Large intestine (tissue), 3 donors: ENCODE data around the gene METTL15. TPM values are rescaled to one million over a fixed set of nuclear protein-coding genes. Genes with fewer than 3 reads are reported as not detected.
"Not testable (repeated sequence)": the region's sequence is repeated elsewhere in the genome, so short reads cannot be mapped to it uniquely, and the experiment has no call there.

Source experiments
- DNase-seq, 2 donors: peaks; one replicate each; pipeline versions ENCODE4 v3.0.0 to v3.0.0-alpha.2; 2013
- H3K27ac ChIP-seq: one replicate; pipeline ENCODE4 v1.5.1; 2013; ENCODE audit warnings: low read length
- H3K27me3 ChIP-seq: 2 replicates; pipeline ENCODE4 v1.6.1; 2013; ENCODE audit warnings: low read length; ENCODE audit not compliant: control insufficient read depth, insufficient read depth
- H3K36me3 ChIP-seq: 2 replicates; pipeline ENCODE4 v1.6.1; 2013; ENCODE audit warnings: low read length; ENCODE audit not compliant: control insufficient read depth, insufficient read depth
- H3K4me1 ChIP-seq: one replicate; pipeline ENCODE4 v1.6.1; 2013; ENCODE audit warnings: low read length; ENCODE audit not compliant: control insufficient read depth, insufficient read depth
- H3K4me3 ChIP-seq: one replicate; pipeline ENCODE4 v1.5.1; 2013; ENCODE audit warnings: low read length
- H3K9me3 ChIP-seq: one replicate; pipeline ENCODE4 v1.6.1; 2013; ENCODE audit warnings: mild to moderate bottlenecking, low read depth, low read length, moderate library complexity; ENCODE audit not compliant: control insufficient read depth
- WGBS: methylation state at CpG from one replicate; pipeline ENCODE4 v1.1.5; 2013; ENCODE audit warnings: low lambda C conversion rate; ENCODE audit not compliant: insufficient coverage; 5-methylcytosine and 5-hydroxymethylcytosine counted together
- polyA plus RNA-seq: library from polyadenylated mRNA; unstranded; fragments of 120-200 nt; gene quantifications from one replicate; pipeline ENCODE4 v1.2.1, GENCODE V29; 2013

Gene METTL15
- polyA plus RNA-seq, 1 donor = 16.1 TPM

DNA sequence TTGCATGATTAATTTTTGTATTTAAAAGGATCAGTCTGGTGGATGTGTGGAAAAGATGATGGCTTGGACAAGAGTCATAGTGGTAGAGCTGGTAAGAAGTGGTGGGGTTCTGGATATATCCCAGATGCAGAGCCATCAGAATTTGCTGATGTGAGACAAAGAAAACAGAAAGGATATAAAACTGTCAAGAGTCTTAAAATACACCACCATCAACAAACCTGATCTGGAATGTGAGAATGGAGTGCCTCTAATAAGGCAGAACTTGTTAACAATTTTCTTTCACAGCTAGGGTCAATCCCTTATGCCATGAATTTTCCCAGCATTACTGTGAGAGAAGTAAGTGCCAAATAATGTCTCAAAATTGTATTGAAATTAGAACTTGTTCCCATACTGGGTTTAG lies 215.4 kb downstream of the METTL15 start:
- Histone ChIP-seq H3K27ac (no peak overlapping the region), H3K9me3 (no peaks in the 10 kb centered on the region), H3K4me3 (no peak overlapping the region), H3K4me1 (no peaks in the 10 kb centered on the region), H3K27me3 (no peaks in the 10 kb centered on the region), H3K36me3 (no peaks in the 10 kb centered on the region)
- no peak for DNase-seq

DNA sequence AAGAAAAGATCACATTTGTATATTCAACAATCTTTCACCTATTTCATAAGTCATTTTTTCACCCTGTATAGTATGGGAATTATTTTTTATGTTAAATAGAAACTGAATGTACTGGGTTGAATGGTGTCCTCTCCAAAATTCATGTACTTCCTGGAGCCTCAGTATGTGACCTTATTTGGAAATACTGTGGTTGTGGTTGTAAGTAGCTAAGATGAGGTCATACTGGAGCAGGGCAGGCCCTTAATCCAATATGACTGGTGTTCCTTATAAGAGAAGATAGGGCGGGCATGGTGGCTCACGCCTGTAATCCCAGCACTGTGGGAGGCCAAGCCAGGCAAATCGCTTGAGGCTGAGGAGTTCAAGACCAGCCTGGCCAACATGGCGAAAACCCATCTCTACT lies 224.2 kb downstream of the METTL15 start:
- H3K27me3 ChIP-seq, H3K27ac ChIP-seq, H3K9me3 ChIP-seq, H3K4me3 ChIP-seq, H3K36me3 ChIP-seq, H3K4me1 ChIP-seq, DNase-seq: not testable (repeated sequence)
- WGBS = no CpG with 5 or more reads among the region's 4 CpGs

DNA sequence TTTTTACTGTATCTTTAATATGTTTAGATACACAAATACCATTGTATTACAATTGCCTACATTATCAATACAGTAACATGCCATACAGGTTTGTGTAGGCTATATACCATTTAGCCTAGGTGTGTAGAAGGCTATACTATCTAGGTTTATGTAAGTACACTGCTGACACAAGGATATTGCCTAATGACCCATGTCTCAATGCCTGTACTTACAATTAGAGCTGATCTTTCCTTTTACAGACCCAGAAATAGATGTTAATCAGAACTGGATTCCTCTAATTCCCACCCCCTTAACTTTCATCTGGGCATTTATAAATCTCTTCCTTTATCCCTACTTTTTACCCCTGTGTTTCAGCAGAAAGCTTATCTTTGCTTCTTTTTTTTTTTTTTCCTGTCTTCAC lies 229.5 kb downstream of the METTL15 start:
- no peak for DNase-seq

DNA sequence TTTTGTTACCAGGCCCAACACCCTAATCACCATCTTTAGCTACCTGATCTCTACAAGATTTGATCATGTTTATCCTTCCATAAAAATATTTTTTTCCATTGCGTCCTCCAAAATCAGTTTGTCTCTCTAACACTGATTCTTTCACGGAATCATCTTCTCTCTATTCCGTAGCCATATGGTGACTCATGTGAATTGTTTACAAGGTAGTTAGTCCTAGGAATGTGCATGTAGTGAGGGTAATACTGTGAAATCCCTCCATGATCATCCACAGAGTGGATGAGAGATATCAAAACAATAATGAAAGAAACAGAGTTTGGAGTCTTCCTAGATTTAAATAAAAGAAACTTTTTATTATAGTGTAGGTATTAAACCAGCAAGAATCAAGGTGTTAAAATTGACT lies 230.2 kb downstream of the METTL15 start:
- WGBS = 100% methylated on average over 1 of the region's 3 CpGs
- Histone ChIP-seq H3K4me1 (no peaks in the 10 kb centered on the region), H3K4me3 (no peak overlapping the region), H3K27ac (no peak overlapping the region), H3K36me3 (no peaks in the 10 kb centered on the region), H3K9me3 (peaks cover 7% of the 10 kb centered on the region), H3K27me3 (no peaks in the 10 kb centered on the region)
- DNase-seq = no peak

More for the DNA sequence above, 229.5 kb downstream of the METTL15 start:
- Histone ChIP-seq H3K9me3 (peaks cover 7% of the 10 kb centered on the region), H3K36me3 (no peaks in the 10 kb centered on the region), H3K27me3 (no peaks in the 10 kb centered on the region), H3K4me1 (no peaks in the 10 kb centered on the region), H3K4me3 (no peak overlapping the region), H3K27ac (no peak overlapping the region)

DNA sequence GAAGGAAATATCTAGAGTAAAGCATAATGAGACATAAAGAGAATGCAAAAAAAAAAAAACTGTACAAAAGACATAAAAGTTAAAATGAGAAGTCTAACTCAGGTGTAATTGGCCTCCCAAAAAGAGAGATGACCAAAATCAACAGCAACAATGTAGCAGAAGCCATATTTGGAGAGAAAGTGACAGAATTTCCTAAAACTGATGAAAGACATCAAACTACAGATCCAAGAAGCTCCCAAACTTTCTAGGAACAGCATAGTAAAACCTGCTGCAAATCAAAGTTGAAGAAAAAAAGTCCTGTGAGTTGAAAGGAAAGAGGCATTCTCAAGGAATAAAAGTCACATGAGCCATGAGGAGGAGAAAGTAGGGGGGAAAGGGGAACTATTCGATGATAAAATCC lies 231.3 kb downstream of the METTL15 start:
- WGBS = 93% methylated on average over 1 of the region's 1 CpG
- no peaks in the 10 kb centered on the region for H3K36me3 ChIP-seq
- no peaks in the 10 kb centered on the region for H3K27me3 ChIP-seq
- no peaks in the 10 kb centered on the region for H3K4me1 ChIP-seq
- DNase-seq = no peak
- no peak overlapping the region for H3K27ac ChIP-seq
- no peak overlapping the region for H3K4me3 ChIP-seq
- peaks cover 7% of the 10 kb centered on the region for H3K9me3 ChIP-seq

DNA sequence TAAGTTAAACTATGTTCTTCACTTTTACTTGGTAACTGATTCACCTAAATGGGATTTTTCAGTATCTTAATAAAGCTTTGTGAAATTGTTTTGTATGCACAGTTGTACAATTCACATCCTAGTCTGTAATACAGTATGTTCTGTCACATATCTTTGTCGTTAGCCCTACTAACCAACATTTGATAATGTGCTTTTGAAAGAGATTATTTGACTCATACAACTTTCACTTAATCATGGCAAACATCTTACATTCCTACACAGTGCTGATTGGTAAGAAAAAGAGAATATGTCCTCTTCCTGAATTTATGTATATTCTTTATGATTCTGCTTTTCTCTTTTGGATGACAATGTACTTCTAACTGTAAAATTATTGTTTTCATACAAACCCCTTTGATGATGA lies 234.5 kb downstream of the METTL15 start:
- no peaks in the 10 kb centered on the region for H3K27me3 ChIP-seq
- 50% methylated on average over 1 of the region's 1 CpG for WGBS
- DNase-seq = no peak
- H3K4me1 ChIP-seq = no peaks in the 10 kb centered on the region
- no peak overlapping the region for H3K27ac ChIP-seq
- H3K36me3 ChIP-seq = no peaks in the 10 kb centered on the region
- H3K9me3 ChIP-seq = peaks cover 7% of the 10 kb centered on the region
- no peak overlapping the region for H3K4me3 ChIP-seq

DNA sequence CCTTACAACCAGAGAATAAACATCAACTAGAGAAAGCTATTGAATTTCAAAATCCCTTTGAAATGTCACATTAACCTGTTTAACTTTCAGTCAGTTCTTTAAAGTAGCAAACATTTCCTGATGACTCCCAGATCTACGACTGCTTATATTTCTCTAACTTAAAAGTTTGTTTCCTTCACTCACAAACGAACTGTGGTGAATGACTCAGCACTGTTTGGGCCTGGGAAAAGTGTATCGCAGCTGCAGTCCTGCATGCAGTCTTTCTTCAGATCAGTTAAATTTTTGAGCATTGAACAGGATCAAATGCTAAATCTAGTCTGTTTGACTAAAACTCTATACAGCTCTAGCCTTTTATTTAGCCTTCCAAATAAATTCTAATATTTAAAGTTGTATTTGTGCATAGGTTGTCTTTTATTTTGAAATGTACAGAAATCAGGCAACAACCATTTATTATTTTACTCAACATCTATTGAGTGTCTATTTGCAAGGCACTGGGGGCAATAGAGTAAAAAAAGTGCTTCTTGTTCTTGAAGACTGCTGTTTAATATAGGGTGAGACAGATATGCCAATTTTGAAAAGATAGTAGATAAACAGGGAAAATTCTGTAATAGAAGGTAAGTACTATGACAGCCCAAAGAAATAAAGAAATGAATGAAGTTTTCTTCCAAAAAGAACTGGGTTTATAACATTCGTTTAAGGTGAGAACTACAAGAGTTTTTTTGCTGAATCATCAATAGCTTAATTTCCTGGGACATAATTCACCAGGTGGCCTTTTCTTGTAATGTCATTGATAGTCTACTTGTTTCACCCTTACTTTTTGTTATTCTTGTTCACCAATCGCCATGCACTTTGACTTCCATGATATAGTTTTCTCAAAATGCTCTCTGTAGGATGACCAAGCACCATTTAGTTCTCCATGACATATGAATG lies 235.4 kb downstream of the METTL15 start:
- H3K27me3 ChIP-seq = no peaks in the 10 kb centered on the region
- no peak overlapping the region for H3K27ac ChIP-seq
- H3K4me3 ChIP-seq = no peak overlapping the region
- H3K36me3 ChIP-seq = no peaks in the 10 kb centered on the region
- 80% methylated on average over 1 of the region's 5 CpGs for WGBS
- no peak for DNase-seq
- H3K9me3 ChIP-seq = peaks cover 7% of the 10 kb centered on the region
- no peaks in the 10 kb centered on the region for H3K4me1 ChIP-seq

DNA sequence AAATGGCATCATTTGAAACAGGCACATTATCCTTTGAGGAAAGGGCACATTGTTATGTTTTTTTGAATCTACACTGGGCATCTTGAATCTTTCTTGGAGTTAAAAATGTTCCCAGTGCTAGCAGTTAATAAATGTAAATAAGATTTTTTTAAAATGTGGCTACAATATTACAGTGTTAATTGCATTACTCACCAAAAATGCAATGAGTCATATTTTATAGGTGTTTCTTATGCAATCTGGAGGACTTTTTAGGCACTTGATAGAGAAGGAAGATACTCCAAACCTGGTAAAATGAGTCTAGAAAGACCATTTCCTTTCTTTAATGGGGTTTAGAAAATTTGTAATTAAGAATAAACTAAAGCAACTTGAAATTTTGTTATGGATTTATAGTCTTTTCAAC lies 238.0 kb downstream of the METTL15 start:
- no peak for DNase-seq
- Histone ChIP-seq H3K36me3 (no peaks in the 10 kb centered on the region), H3K27me3 (no peaks in the 10 kb centered on the region), H3K4me1 (no peaks in the 10 kb centered on the region), H3K4me3 (no peak overlapping the region), H3K9me3 (no peaks in the 10 kb centered on the region), H3K27ac (no peak overlapping the region)

DNA sequence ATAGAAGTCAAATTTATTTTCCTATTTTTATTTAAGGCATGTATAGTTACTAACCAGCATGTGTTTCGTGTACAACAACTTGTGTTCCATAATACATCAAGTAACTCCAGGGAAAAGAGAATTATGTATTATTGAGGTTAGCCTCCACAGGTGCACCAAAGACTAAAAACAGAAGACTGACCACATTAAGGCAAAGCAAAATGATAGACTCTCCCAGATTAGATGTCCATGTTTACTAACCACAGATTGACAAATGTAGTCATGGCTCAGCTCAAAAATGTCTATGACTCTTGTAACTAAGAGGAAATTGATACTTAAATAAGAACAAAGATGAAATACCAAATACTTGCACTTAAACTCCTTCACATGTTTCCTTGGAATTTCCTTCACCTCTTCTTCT lies 238.5 kb downstream of the METTL15 start:
- H3K36me3 ChIP-seq = no peaks in the 10 kb centered on the region
- H3K4me3 ChIP-seq = no peak overlapping the region
- H3K27me3 ChIP-seq = no peaks in the 10 kb centered on the region
- no peak overlapping the region for H3K27ac ChIP-seq
- no peaks in the 10 kb centered on the region for H3K9me3 ChIP-seq
- DNase-seq = no peak
- H3K4me1 ChIP-seq = no peaks in the 10 kb centered on the region
- 75% methylated on average over 1 of the region's 1 CpG for WGBS

DNA sequence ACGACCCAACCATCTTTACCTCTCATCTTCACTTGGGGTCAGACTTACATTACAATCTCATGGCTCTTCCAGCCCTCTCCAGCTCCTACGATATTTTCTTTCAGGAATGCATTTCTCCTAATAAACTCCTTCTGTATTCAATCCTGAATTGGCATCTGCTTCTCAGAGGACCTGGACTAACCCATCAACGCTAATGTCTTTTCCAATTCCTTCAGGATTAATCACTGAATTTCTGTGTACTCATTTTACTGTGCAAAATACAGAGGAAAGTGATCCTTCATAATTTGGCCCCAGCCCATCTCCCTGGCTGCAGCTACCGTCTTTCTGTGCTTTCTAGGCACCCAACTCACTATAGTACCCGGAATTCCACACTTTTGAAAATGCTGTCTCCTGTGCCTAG lies 239.2 kb downstream of the METTL15 start:
- Histone ChIP-seq H3K27me3 (no peaks in the 10 kb centered on the region), H3K27ac (no peak overlapping the region), H3K4me3 (no peak overlapping the region), H3K4me1 (no peaks in the 10 kb centered on the region), H3K9me3 (no peaks in the 10 kb centered on the region), H3K36me3 (no peaks in the 10 kb centered on the region)
- 75% methylated on average over 2 of the region's 5 CpGs for WGBS
- DNase-seq = no peak

DNA sequence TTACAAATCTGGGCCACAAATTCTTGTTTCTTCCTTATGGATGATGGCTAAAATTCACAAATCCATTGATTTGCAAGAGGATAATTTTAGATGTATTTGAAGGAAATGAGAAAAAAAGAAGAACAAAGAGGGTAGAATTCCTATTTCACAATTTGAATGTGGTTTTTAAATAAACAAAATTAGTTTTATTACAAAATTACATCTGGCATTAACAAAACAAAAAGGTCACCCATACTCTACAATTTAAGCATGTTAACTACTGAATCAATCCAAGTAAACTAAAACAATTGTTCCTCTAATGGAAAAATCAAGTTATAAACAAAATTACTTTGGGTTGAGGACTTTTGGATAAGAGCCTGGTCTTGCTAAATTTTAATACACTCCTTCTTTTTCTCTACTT lies 242.0 kb downstream of the METTL15 start:
- no peaks in the 10 kb centered on the region for H3K4me1 ChIP-seq
- H3K4me3 ChIP-seq = no peak overlapping the region
- no peaks in the 10 kb centered on the region for H3K36me3 ChIP-seq

More for the DNA sequence above, 242.0 kb downstream of the METTL15 start:
- Histone ChIP-seq H3K27ac (no peak overlapping the region), H3K27me3 (no peaks in the 10 kb centered on the region), H3K9me3 (no peaks in the 10 kb centered on the region)
- DNase-seq = no peak
